ENCODE data around the gene MRPL23.

Gene MRPL23

DNA sequence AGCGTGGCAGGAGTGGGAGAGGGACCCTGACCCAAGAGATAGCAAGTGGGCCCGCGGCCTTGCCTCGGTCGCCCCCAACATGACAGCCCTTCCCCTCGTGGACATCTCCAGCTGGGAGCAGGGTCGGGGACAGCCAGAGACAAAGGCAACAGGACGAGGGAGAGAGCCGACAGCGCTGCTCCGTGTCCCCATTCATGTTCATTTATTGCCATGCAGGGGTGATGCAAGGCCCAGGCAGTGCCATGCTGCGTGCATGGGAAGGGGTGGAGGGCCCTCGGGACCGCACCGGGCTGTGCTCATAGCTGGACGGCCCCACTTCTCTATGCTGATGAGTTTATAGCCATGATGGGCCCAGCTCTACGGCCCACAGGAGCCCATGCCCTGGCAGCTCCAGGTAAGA, 12.7 kb downstream of the MRPL23 start:
- no peak for DNase-seq

- no peak for DNase-seq
Observed at GRCh38 chr11:1963864-1964263, 16.7 kb downstream of the MRPL23 start.

- DNase-seq, result no peak
Observed at GRCh38 chr11:1964348-1964747, 17.2 kb downstream of the MRPL23 start.

DNA sequence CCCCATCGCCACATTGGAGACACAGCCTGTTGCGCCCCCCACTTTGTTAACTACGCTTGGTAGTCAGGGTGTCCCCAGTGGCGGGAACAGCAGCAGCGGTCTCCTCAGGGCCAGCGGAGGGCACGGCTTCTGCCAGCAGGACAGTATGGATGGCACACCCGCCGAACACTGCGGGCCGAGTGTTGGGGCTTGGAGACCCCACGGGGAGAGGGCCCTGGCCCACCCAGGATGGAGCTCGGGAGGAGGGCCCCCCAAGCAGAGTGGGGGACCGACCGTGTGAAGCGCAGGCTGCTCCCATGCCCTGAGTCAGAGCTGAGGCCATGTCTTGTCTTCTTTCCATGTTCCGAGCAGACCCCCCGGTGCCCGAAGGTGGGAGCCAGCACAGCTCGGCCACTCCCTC, 17.8 kb downstream of the MRPL23 start:
- DNase-seq, result no peak

DNA sequence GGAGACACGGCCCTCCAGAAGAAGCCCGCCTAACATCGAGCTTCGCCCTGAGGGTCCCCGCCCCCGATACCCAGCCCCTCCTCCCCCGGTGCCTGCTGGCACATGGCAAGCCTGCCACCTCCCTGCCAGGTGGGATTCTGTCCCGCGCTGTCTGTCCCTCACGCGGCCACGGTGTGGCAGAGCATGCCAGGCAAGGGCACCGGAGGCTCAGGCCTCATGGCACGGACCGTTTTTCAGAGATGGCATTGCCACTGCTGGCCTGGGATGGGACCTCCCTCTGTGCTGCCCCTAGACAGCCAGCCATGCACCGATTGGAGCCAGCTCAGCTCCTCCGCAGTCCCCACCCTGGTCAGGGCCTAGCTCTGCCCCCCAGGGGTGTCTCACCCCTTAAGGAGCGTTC, 19.4 kb downstream of the MRPL23 start:
- DNase-seq, result no peak

DNA sequence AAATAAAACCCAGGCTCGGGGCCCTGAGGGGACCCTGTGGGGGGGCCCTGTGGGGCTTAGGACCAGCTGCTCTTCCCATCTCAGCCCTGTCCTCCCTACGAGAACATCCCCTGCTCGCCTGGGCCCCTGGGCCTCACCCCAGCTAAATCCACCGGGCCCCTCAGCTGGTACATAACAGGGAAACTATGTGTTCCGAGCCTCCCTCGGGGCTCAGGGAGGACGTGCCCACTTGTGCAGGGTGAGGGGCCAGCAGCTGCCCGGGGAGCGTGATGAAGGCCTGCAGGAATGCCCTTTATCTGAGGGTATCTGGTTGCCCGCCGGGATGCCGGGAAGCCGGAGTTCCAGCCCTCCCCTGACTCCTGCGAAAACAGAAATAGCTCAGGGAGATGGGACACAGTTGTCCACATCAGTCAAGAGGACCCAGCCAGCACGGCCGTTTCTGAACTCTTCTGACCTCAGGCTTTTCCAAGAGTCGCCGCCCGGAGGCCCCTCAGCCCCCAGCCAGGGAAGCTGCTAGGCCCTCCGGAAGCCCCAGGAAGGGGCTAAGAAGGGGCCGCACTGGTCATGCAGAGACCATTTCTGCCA, 20.6 kb downstream of the MRPL23 start:
- no peak for DNase-seq

DNA sequence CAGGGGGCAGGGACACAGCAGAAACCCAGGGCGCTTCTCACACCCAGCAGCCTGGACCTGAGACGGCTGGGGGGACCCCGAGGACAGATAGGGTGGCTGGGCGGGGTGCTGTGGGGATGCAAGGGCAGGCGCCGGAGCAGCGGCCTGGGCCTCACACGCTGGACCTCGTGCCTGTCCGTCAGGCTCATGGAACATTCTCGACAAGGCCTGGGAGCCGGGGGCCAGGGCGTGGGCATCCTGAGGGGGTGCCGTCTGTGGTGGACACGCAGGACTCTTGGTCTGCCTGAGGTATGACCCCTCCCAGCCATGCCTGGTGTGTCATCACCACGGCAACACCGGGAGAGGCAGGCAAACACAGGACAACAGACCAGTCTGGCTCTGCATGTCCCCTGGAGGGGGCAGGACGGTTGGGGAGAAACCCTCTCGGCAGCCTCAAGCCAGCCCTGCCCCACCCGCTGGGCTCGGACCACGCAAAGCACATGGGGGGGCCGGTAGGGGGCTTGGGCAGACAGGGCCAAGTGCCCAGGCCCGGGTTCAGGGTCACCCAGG, 21.4 kb downstream of the MRPL23 start:
- no peak for DNase-seq

- DNase-seq, result no peak
Observed at GRCh38 chr11:1969035-1969434, 21.9 kb downstream of the MRPL23 start.

DNA sequence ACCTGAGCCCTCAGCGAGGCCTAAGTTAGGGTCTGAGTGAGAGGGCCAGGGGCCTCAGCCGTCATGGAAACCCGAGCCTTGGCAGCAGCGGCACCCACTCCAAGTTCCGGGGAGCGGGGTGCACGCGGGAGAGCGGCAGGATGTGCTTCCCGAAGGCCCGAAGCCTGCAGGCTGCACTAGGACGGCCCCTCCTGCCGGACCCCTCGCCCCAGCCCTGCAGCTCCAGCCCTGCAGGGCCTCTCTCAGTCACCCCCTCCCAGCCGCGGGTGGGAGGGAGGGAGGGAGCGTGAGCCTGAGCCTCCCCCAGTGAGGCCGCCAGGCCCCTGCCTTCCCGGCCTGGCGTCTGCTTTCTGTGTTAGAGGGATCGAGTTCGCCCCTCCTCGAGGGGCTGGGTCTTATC, 22.6 kb downstream of the MRPL23 start:
- DNase-seq, result no peak

DNA sequence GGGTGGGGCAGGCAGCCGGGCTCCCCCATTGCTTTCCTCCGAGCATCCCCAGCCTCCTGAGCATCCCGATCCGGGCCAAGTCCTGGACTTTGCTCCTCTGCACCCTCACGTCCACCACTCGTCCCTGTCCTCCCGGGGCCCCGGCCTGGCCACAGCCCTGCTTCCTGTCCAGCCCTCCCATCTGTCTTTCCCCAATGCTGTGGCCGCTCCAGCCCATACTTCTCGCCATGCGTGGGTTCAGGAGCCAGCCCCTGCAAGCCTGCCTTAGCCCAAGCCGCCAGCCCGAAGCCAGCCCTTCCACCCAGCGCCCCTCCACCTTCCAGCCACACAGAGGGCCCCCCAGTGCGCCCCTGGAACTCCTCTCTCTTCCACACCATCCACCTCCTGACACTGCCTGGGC, 23.8 kb downstream of the MRPL23 start:
- DNase-seq, result no peak

DNA sequence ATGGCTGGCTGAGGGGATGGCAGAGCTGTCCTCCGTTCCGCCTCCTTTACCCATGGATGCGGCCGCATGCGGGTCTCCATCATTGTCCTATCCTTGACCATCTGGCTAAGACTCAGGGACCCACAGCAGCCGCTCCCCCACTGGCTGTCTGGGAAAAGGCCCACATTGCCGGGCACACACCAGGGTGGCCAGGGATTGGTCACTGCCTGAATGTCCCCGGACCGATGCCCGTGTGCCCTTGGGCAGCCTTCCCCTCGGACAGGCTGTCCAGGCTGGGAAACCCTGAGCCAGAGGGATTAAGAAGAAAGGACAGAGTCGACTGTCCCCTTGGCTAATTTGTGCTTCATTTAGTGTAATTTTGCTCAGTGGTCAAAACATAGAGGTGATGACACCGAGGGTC, 28.1 kb downstream of the MRPL23 start:
- no peak for DNase-seq

DNA sequence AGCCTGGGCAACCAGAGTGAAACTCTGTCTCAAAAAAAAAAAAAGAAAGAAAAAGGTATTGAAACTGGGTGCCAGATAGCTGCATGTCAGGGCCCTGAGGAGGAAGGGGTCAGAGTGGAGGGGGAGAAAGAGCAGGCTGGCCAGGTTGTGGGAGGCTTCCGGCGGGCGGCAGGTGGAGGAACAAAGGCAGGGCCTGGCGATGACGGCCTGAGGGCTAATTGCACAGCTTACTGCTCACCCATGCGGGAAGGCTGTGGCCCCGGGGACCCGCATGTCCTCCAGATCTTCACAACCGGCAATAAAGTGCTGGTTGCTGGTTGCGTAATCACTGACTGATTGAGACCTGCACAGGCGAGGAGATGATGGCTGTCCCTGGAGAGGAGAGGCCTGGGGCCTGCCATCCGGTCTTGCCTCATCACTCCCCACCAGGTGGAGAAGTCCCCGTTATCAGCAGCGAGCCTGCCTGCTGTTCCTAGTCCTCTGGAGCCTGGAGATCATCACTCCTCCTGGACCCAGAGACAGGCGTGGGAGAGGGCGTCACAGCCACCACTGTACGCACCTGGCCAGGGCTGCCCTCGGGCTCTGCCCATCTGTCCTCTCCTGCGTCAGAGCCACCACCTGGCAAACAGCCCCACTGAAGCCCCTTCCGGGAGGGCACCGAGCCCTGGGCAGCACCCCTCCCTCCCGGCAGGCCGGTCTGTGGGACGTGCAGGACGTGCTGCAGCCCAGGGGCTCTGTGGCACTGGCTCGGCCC, 31.8 kb downstream of the MRPL23 start:
- no peak for DNase-seq

GRCh38 chr11:1979607-1980006, 32.5 kb downstream of the MRPL23 start:
- no peak for DNase-seq

DNA sequence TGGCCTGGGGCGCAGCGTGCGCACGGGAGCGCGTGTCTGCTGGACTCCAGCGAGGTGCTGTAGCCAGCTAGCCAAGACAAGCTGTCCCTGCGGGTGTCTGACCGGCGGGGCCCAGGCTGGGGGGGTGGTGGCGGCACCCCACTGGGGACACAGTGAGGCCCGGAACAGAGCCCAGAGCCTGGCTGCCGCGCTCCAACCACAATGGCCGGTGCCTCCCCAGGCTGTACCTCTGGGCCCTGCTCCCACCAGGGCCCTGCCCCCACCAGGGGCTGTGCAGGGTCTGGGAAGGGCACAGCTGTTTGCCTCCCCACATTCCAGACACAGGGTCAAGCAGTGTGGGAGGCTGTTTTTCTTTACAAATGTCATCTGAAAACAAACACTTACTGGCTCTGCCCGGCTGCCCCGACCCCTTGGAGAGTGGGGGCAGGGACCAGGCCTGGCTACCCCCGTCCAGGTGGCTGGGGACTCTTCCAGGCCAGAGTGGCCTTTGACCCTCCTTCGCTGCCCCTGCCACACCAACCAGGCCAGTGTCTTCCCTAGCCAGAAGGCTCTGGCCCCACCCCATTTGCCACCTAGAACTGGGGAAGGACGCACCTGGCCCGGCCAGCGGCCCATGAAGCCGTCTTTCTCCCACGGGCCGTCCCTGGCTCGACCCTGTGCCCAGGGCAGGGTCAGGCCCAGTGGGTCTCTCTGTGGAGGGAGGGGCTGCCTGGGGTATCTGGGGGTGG, 35.9 kb downstream of the MRPL23 start:
- no peak for DNase-seq

- DNase-seq, result no peak
Observed at GRCh38 chr11:1983601-1983961, 36.4 kb downstream of the MRPL23 start.

DNA sequence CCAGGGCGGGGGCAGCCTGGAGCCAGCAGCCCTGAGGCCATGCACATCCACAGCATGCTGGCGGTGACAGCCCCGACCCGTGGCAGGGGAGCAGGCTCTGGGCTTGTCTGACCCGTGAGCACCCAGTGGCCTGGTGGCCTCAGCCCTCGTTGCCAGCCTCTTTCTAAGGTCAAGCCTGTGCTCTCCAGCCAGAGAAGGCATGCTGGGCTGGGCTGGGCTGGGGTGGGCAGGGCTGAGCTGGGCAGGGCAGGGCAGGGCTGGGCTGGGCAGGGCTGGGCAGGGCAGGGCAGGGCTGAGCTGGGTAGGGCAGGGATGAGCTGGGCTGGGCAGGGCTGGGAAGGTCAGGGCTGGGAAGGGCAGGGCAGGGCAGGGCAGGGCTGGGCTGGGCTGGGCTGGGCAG, 39.9 kb downstream of the MRPL23 start:
- DNase-seq, result no peak

GRCh38 chr11:1988174-1988573, 41.0 kb downstream of the MRPL23 start:
- no peak for DNase-seq

GRCh38 chr11:1988667-1989317, 41.7 kb downstream of the MRPL23 start:
- DNase-seq, result no peak

DNA sequence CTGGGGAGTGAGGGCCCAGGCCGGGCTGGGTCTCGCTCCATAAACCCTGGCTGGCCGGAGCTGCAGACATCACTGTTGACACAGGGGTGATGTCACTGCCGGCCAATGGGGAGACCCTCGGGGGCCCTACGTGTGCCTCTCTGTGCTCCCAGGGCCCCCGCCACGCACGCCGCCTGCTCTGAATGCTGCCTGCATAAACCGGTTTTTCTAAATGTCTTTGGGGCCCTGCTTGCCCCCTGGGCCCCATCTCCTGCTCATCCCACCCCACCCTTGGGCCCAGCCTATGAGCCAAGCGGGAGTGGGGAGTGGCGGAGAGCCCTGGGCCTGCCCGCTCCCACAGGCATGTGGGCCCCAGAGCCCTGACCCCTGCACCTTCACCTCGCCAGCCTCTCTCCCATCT, 42.8 kb downstream of the MRPL23 start:
- DNase-seq, result no peak

DNA sequence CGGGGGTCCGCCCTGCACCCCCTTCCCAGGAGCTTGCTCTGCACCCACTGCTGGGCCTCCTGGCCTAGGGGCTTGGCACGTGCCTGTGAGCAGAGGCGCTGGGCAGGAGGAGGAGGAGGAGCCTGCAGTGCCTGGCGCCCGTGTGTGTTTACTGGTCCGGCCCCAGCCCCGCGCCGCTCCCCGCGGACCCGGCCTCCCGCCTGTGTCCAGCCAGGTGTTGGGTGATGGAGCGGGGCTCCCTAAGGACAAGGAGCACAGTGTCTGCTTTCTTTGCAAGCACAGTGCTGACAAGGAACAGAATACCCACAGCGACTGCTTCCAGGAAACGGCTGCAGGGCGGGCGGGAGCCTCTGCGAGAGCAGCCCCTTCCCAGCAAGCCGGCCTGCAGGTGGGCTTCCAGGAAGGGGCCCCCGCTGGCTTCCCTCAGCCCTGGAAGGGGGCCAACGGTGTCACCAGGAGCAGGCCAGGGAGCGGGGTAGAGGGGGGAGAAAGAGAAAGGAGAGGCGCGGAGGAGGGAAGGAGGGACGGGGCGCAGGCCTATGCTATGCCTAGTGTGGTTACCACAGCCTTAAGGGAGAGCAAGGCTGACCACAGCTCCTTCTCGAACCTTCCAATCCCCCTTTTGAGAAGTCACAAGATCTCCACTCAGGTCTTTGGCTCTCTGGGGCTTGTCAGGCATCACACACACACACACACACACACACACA, 43.9 kb downstream of the MRPL23 start:
- DNase-seq, result no peak

- DNase-seq, result no peak
Observed at GRCh38 chr11:1992111-1992510, 45.0 kb downstream of the MRPL23 start.

DNA sequence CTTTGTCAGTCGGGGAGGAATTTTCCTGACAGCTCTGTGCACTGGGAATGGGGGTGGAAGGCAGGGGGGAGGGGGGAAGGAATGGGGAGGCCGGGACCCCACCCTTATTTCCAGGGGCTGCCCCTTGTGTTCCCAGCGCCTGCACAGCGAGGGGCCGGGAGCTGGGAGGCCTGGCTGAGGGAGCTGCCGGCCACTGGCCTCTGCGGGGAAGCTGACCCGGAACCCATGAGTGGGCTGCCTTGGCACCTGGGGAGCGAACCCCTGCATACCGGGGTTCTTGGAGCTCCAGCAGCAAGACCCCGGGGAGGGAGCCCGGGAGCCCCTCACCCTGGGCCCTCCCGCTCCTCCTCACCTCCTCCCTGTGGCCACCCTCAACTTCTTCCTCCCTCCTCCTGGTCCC, 47.0 kb downstream of the MRPL23 start:
- DNase-seq, result no peak

GRCh38 chr11:1997755-1998154, 50.6 kb downstream of the MRPL23 start, which contains the start of gene H19:
Gene H19 (minus strand): TSS chr11:1997842.
- DNase-seq, result no peak
